ENCODE measurements around the gene WWTR1. TPM values are rescaled to one million over a fixed set of nuclear protein-coding genes. Genes with fewer than 3 reads are reported as not detected.

The WWTR1 gene
- total and polyA plus RNA-seq, 2 of the 8 experiments (the other 6 are each of a cell fraction or from before 2014, with no cell fraction given): 15.7 to 18.6 TPM

DNA sequence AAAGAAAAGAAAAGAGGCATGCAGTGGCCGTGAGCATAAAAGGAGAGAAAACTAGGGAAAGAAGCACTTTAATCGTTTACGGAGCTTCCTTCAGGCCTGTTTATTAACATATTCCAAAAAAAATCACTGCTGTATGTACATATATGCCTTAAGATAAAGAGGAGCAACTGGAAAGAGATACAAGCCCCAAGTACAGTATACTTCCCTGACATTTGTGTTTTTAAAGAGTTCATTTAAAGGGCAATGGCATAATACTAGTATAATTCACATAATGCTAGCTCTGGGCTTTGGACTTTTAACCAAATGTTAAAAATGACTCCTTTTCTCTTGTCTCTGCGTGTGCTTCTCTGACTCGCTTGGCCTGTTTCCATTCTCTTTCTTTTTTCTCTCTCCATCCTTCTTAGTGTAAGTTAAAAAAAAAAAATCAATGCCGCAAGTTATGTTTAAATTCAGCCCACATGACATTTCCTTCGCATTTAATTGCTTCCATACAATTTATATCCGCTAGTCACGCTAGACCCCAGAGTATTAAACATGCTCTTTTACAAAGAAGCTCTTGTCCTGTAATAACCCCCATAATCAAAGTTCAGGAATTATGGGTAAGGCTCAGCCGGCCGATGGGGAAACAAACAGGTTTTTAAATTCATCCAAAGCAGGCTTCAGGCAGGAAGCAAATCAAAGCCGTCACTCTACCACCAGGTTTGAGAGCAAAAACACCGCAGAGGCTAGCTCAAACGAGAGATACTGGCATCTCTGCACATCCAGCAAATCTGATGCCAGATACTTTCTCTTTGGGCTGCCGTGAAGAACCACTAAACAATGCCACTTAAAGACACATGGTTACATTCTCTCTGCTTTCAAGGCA, 19.4 kb downstream of the WWTR1 start (continued):
- TF ChIP-seq, protein P1, sequence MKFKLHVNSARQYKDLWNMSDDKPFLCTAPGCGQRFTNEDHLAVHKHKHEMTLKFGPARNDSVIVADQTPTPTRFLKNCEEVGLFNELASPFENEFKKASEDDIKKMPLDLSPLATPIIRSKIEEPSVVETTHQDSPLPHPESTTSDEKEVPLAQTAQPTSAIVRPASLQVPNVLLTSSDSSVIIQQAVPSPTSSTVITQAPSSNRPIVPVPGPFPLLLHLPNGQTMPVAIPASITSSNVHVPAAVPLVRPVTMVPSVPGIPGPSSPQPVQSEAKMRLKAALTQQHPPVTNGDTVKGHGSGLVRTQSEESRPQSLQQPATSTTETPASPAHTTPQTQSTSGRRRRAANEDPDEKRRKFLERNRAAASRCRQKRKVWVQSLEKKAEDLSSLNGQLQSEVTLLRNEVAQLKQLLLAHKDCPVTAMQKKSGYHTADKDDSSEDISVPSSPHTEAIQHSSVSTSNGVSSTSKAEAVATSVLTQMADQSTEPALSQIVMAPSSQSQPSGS (IDR thresholded peaks at IDR 0.05; ENCODE audit: low read length): no peak
- TF ChIP-seq TCF12 (IDR thresholded peaks at IDR 0.05; ENCODE audit: low read depth, low read length): no peak
- no peak for TF ChIP-seq POU5F1 (IDR thresholded peaks at IDR 0.05; ENCODE audit: low read depth, low read length)
- no peak for TF ChIP-seq SUZ12 (IDR thresholded peaks at IDR 0.05; ENCODE audit: low read length)
- TF ChIP-seq RAD21 (IDR thresholded peaks at IDR 0.05 in 1 of 2, conservative IDR thresholded peaks at IDR 0.05 in 1 of 2; ENCODE audit: low read depth in 2 of 2, low read length in 2 of 2): no peak
- TF ChIP-seq MAX (IDR thresholded peaks at IDR 0.05): no peak
- TF ChIP-seq SP1 (IDR thresholded peaks at IDR 0.05; ENCODE audit: low read depth, low read length): no peak
